ENCODE data around the gene TENT5C. TPM values are rescaled to one million over a fixed set of nuclear protein-coding genes. Genes with fewer than 3 reads are reported as not detected.
A peak's percentile ranks its signal among the peaks of the same experiment; 100 is the strongest.

TENT5C gene
- total and polyA plus RNA-seq, 2 of the 8 experiments (the other 6 are each of a cell fraction or from before 2014, with no cell fraction given), result 0.38 to 0.99 TPM

GRCh38 chr1:117561551-117561950 lies 44.3 kb upstream of the TENT5C start:
- Histone ChIP-seq H3K4me2 (ENCODE audit: insufficient read depth in 1 of 2, low read depth in 2 of 2, low read length in 2 of 2) (no peak overlapping the region), H3K27me3 (replicated peaks in 1 of 4; ENCODE audit: control insufficient read depth in 3 of 4, extremely low read depth in 1 of 4, insufficient read depth in 3 of 4, low read length in 3 of 4) (no peaks in the 10 kb centered on the region), H3K9me3 (ENCODE audit: insufficient read depth in 2 of 2, low read depth in 1 of 2, low read length in 1 of 2) (peaks cover 4 to 11% of the 10 kb centered on the region in 2 experiments; a peak in 2 of 4 replicates), H4K20me1 (replicated peaks in 1 of 2; ENCODE audit: control insufficient read depth in 1 of 2, insufficient read depth in 2 of 2, low read length in 2 of 2) (no peaks in the 10 kb centered on the region), H3K36me3 (ENCODE audit: control insufficient read depth in 2 of 4, insufficient read depth in 4 of 4, low read length in 3 of 4) (no peaks in the 10 kb centered on the region), H4K8ac (ENCODE audit: extremely low read depth, insufficient read depth, low read length) (no peak overlapping the region), H2AK5ac (ENCODE audit: low read depth, low read length) (no peak overlapping the region), H2BK15ac (ENCODE audit: low read length) (no peak overlapping the region), H2BK12ac (ENCODE audit: low read depth, low read length) (no peak overlapping the region), H3K14ac (ENCODE audit: insufficient read length) (no peak overlapping the region), H3K9ac (replicated peaks in 1 of 4; ENCODE audit: extremely low read depth in 1 of 4, low read depth in 3 of 4, low read length in 3 of 4) (no peak overlapping the region), H3K23me2 (ENCODE audit: low read depth, low read length) (no peaks in the 10 kb centered on the region), H3K23ac (ENCODE audit: insufficient read length) (no peak overlapping the region), H3K4ac (replicated peaks; ENCODE audit: insufficient read length, low read depth, low read length) (no peak overlapping the region), H3K27ac (ENCODE audit: low read depth, low read length) (no peak overlapping the region), H4K91ac (replicated peaks; ENCODE audit: insufficient read length, low read length) (no peak overlapping the region), H3K79me2 (ENCODE audit: control insufficient read depth in 1 of 2, insufficient read depth in 2 of 2, low read length in 2 of 2) (no peaks in the 10 kb centered on the region), H3K56ac (replicated peaks; ENCODE audit: insufficient read length, low read depth, low read length) (no peak overlapping the region), H2BK120ac (replicated peaks; ENCODE audit: low read depth, low read length) (no peak overlapping the region), H2AFZ (ENCODE audit: low read length) (no peak overlapping the region), H3K4me1 (replicated peaks in 1 of 4; ENCODE audit: control insufficient read depth in 3 of 4, insufficient read depth in 4 of 4, low read length in 3 of 4) (no peaks in the 10 kb centered on the region), H3K79me1 (ENCODE audit: low read depth, low read length) (no peaks in the 10 kb centered on the region), H3K18ac (ENCODE audit: extremely low read depth, low read length) (no peak overlapping the region), H4K5ac (ENCODE audit: insufficient read length, low read depth, low read length) (no peak overlapping the region), H2BK5ac (ENCODE audit: low read depth, low read length) (no peak overlapping the region), H2BK20ac (ENCODE audit: low read length) (no peak overlapping the region), H3K4me3 (ENCODE audit: extremely low read depth in 1 of 4, insufficient read depth in 2 of 4, low read depth in 3 of 4, low read length in 4 of 4) (no peak overlapping the region)
- ChIA-PET POLR2A (ENCODE audit: partially characterized antibody) (no interaction called here), CTCF (ENCODE audit: partially characterized antibody) (interaction anchor here (0.9 to 2.6 kb wide), 3 partner anchors 24 to 226 kb away, joined by 3 to 10 read pairs (median 3); no protein-coding TSS in a partner anchor)
- TF ChIP-seq SIX5 (IDR thresholded peaks at IDR 0.05; ENCODE audit: low read depth, low read length), result no peak
- no peak for TF ChIP-seq JUN (IDR thresholded peaks at IDR 0.05; ENCODE audit: low read depth, low read length)
- TF ChIP-seq TEAD4 (IDR thresholded peaks at IDR 0.05; ENCODE audit: low read depth, low read length), result no peak
- TF ChIP-seq YY1 (IDR thresholded peaks at IDR 0.05; ENCODE audit: low read depth, low read length), result no peak
- no peak for TF ChIP-seq HDAC6 (IDR thresholded peaks at IDR 0.05; ENCODE audit: low read depth, low read length)
- TF ChIP-seq CHD2 (IDR thresholded peaks at IDR 0.05; ENCODE audit: low read length), result no peak
- no peak for TF ChIP-seq HDAC2 (IDR thresholded peaks at IDR 0.05; ENCODE audit: borderline replicate concordance in 1 of 2, low read depth in 2 of 2, low read length in 2 of 2)
- TF ChIP-seq CTCF (IDR thresholded peaks at IDR 0.05; ENCODE audit: control extremely low read depth in 1 of 3, insufficient read depth in 1 of 3, low read depth in 1 of 3, low read length in 3 of 3), result no peak
- TF ChIP-seq MAFK (IDR thresholded peaks at IDR 0.05; ENCODE audit: low read depth, low read length), result no peak
- TF ChIP-seq NANOG (IDR thresholded peaks at IDR 0.05; ENCODE audit: insufficient read depth, low read depth, low read length, poor library complexity, severe bottlenecking), result no peak
- TF ChIP-seq POLR2AphosphoS5 (IDR thresholded peaks at IDR 0.05; ENCODE audit: low read depth, low read length), result no peak
- no peak for TF ChIP-seq CREB1 (IDR thresholded peaks at IDR 0.05)
- 87% methylated on average over 2 of the region's 2 CpGs; no CpG with 5 or more reads in 1 of the 2 experiments for WGBS, 2 experiments (ENCODE audit: extremely low coverage in 1 of 2, insufficient coverage in 1 of 2, insufficient read length in 1 of 2, insufficient replicate concordance in 2 of 2, low coverage in 1 of 2, low lambda C conversion rate in 2 of 2, missing lambda C conversion rate in 1 of 2)
- no peak for FAIRE-seq
- peak in 1 of 2 experiments; percentile 28 for DNase-seq (ENCODE audit: low read depth in 1 of 2, low spot score in 2 of 2)
